Amygdala (tissue), 56 donors: ENCODE data around the gene SSBP2.

ENCODE experiments used
- DNase-seq, 56 donors: peaks; one replicate each; lab custom pipeline; 2025; lab: John Stamatoyannopoulos, UW

The SSBP2 gene

DNA sequence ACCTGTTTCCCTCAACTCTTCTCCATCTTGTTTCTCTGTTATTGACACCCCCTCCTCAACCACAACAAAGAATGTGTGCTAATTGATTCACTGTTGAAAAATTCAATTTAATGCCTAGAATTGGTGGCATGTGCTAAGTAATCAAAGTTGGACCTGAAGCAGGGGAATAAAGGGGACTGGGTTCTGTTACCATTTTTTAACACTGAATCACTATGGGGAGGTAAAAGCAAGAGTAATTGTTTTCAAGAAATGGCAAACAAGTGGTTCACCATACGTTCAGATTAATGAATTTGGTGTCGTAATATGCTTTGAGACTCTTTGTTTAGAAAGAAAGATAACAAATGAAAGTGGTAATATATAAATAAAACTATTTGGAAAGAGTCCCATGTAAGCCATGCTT is 17.0 kb upstream of the SSBP2 start:
- DNase-seq: no peak

DNA sequence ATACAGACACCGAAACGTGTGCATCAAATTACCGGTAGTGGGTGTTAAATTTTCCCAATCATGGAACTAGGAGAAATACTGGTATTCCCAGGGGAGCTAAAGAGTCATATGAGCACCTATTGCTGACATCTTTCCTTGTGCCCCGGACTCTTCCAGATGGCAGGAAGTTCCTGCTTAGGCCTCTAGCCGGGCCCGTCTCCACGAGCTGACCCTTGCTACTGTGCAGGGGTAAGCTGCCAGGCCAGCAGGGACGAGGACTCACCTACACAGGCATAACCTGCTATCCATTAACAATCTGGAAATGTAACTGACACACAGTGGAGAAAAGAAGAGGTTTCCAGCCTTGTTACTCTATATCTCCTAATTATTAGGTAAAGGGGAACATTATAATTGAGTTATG is 16.2 kb upstream of the SSBP2 start:
- DNase-seq: no peak

DNA sequence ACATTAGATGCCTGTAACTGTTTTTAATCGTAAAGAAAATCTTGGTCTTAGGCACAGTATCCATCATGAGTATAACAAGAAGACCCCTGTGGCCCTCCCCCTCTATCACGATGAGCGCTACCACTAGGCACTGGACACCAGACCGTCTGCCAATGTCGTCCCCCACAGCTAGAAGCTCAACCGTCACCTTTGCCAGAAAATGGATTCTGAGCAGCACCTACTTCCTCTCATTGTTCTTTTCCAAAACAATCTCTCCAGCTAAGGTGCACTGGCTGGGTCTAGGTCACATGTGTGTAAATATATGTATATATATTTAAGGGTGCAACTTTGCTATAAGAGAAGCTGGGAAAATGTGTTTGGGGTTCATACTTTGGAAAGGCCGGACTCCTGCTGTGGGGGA is 15.7 kb upstream of the SSBP2 start:
- no peak for DNase-seq

DNA sequence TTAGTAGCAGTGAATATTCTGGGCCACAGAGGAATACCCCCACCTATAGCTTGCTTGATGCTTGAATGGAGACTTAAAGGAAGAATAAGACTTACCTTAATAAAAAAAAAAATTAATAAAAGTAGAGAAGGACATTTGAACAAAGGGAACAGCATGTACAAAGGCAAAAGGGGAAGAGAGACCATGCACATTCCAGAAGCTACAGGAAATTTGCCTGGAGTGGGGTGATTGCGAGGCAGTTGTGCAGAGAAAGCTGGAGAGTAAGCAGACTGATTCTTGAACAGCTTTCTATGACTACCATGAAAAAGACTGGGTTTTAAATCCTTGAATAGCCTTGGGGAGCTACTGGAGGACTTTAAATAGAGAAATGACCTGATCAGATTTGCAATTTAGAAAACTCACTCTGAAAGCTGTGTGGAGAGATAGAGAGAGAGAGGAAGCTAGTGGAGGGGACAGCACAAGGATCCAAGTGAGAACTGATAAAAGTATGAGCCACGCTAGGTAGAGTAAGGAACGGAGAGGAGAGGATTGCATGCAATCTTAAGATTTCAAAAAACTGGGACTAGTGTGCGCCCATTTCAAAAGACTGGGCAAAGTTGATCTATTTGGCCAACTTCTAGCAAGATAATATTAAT is 12.5 kb upstream of the SSBP2 start:
- DNase-seq: peak in 2 of 56 donors; percentile 2 to 20

DNA sequence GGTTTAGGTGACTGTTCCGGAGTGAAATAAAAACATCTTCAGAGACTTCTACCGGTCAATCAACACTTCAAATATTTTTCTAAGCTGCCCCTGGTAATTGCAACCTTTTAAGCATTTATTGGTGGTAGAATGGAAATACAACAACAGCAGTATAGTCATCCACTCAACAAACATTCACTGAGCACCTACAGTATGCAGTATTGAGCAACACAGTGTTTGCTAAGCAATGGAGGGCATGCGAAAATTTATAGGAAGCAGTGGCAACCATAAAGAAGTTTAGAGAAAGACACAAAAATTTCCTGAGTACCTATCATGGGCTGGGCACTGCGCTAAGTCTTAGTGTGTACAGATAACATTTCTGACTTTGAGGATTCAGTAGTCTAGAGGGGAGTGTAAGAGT is 12.0 kb upstream of the SSBP2 start:
- DNase-seq: no peak

DNA sequence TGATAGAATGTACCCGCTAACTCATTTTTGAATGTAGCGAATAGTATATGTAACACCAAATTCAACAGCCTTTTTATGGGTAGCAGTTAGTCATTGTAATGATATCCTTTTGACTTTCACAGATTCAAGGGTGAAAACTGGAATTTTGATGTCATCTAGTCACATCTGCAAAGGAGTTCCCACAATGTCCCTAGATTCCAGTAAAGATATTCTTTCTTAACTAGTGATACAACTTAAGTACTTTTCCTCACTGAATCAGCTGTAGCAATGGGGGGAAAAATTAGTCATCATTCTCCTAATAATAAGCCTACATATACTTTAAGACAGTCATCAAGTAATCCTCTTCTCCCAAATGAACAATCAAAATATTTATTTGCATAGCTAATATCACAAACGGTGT is 11.5 kb upstream of the SSBP2 start:
- no peak for DNase-seq

DNA sequence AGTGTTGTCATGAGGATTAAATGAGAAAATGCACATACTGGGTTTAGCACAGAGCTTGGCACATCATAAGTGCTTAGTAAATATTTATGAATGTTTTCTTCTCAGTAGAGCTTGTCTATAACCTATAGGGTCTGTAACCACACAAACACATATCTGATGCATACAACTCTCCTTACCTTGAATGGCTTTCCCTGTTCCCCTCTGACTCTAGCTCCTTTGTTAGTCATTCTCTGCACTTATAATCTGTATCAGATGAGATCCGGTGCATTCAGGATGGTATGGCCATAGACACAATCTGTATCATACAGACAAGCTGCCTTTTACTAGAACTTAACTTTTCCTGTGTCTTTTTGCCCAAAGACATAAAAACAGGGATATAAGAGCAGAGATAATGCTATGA is 11.1 kb upstream of the SSBP2 start:
- DNase-seq: no peak

DNA sequence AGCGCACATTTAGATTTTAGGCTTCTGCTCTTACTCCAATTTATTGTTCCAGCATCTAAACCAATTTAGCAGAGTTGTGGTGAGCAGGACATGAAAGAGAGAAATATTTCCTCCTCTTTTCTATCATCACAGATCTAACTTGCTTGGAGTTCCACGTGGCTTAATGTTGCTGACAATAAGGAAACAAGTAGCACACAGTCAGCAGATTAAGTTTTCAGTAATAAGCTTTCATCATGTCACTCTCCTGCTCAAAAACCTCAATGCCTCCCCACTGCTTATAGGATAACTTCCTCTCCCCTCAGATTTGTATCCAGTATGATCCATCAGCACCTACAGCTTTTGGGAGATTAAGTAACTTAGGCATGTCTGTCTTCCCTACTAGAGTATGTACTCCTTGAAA is 10.4 kb upstream of the SSBP2 start:
- DNase-seq: no peak

DNA sequence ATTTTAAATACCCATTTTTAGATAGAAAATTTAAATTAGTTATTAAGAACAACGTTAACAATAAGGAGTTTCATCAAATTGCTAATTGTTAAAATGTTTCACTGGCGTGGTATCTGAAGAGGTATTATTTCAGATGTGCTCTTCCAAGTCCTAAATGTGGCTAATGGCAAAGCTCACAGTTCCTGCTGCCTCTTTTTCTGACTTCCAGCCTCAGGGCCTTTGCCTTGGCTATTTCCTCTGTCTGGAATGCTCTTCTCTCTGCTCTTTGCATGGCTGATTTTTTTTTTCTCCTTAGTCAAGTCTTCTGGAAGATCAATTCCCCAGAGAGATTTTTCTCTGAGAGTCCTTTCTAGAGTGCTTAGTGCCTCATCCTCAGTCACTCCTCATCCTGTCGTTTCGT is 9.6 kb upstream of the SSBP2 start:
- no peak for DNase-seq

DNA sequence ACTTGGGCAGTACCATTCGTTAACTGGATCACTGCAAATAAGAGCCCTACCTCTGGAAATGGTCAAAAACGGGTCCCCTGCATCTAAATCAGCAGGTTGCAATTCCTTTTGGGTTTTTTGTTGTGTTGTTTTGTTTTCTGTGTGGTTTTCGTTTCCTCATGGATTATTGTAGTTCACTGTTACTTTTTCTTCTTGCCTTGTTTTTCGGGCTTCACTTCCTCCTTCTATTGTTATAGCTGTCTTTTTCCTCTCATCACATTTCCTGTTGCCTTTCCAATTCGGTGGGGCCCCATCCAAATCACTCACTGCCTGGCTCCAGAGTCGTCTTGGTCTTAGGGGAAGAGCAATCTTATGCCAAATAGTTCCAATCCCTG is 8.7 kb upstream of the SSBP2 start:
- DNase-seq: no peak

DNA sequence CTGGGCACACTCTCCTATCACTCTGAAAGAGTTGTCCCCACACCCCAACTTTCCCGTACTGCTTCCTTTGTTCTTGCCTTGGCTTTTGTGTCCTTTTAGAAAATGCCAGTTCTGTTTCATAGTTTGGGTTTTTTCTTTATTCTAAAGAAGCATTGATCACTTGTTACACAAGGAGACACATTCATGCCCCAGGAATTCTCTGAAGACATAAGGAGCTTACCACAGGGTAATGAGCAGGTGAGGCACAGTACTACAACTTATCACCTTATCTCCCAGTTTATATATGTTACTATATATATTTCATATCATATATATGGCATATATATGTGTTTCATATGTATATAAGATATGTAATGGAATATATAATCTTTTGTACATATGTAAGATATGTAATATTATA is 6.5 kb upstream of the SSBP2 start:
- no peak for DNase-seq

DNA sequence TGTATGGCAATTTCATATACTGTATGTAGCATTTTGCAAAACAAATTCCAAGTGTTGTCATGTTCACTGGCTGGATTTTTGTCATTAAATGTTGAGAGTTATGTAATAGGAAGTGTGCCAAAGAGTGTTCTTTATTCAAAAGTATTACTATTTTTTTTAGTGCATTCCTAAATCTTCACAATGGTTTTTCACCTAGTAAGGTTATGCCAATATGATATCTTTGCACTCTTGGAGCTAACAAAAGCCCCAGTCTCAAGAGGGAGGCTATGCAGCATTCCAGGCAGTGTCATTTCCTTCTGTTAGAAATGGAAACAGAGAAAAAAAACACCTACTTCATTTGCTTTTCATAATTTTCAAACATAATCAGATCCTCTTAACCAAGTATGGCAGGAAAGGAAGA is 5.1 kb upstream of the SSBP2 start:
- no peak for DNase-seq

DNA sequence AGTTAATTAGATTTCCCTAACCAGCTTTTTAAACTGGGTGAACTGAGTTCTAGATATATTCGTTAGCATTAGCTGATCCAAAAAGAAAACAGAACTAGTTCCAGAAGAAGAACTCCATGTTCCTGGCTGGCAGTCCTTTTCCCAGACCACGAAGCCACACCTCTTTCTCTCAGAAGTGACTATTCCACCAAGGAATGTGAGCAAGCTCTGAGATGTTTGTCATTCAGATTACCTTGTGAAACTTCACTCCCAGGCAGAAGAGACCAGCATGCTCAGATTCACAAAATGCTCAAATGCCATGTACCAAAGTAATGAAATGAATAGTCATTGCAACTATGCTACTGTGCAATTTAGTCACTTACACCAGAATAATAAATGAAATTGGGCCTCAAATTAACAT is 4.4 kb upstream of the SSBP2 start:
- no peak for DNase-seq

DNA sequence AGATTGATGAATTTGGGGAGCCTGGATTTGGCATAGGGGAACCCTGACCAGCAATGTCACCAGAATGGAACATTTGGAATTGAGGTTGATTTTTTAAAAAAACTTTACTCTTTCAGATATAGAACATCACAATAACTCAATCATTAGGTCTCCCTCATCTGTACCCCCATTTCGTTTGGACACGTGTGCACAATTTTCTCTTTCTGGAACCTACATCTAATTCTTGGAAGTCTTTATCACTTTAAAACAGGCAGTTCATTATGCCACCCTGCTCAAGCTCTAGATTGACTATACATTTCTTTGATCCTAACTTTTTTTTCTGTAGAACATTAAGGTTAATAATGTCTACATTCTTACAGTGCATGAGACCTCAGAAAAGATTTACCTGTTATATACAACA is 3.7 kb upstream of the SSBP2 start:
- no peak for DNase-seq

DNA sequence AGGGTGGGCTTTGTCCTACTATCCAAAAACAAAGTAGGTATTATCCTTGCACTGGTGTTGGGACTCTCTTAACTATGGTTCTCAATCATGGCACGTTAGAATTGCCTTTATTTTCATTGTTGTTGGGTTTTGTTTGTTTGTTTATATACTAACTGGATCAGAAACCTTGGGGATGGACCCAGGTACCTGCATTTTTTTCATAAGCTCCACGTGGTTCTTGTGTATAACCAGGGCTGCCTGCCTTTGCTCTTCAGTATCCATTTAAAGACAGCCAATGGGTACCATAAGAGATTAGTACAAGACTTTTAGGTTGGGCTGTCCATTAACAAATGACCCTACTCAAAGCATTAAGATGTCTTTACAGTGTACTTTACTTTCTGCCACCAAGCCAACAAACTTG is 2.5 kb upstream of the SSBP2 start:
- no peak for DNase-seq

DNA sequence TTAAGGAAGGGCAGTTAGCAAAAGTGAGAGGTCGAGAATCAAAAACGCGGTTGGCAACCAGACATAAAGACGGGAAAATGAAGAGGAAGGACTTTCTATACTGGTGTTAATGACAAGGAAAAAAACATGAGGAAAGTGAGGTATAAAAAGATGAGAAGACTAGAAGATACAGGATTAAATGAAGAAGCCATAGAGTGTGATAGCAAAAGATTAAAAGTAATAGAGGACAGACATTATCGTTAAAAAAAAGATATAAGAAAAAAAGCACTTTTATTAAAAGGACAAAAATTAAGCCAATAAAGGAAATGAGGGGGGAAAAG is 1.7 kb upstream of the SSBP2 start:
- no peak for DNase-seq

DNA sequence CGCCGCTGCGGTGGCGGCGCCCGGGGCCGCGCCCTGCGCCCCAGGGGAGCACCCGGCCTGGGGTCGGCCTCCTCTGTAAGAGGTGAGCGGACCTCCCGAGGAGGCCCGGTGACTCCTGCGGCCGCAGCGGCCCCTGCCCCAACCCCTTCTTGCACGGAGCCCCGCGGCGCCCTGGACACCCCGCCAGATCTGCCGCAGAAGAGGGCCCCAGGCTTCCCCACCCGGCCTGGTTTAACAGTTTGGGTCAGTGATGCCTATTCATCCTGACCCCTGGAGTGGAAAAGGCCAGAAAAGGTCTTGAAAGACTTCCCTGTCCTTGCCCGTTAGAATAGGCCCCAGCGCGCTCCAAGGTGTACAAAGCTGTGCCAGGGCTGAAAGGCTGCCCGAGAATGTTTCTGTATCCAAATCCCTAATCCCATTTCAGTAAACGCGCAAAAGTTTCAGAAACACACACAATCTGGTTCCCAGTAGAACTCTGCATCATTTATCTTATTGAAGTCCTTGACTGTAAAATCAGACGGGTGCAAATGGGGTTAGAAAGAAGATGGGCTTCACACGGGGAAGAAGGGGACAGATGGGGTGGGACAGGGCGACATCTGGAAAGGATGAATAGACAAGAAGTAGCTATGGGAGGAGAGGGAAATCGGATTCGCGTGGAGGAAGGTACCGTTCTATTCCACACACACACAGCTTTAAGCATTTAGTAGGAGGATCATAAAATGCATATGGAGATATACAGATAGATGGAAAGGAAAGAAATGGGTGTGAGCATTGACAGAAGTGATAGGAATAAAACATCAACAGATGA is 1.1 kb upstream of the SSBP2 start:
- DNase-seq: peak in 35 of 56 donors; percentile 4 to 75 (median 49)

DNA sequence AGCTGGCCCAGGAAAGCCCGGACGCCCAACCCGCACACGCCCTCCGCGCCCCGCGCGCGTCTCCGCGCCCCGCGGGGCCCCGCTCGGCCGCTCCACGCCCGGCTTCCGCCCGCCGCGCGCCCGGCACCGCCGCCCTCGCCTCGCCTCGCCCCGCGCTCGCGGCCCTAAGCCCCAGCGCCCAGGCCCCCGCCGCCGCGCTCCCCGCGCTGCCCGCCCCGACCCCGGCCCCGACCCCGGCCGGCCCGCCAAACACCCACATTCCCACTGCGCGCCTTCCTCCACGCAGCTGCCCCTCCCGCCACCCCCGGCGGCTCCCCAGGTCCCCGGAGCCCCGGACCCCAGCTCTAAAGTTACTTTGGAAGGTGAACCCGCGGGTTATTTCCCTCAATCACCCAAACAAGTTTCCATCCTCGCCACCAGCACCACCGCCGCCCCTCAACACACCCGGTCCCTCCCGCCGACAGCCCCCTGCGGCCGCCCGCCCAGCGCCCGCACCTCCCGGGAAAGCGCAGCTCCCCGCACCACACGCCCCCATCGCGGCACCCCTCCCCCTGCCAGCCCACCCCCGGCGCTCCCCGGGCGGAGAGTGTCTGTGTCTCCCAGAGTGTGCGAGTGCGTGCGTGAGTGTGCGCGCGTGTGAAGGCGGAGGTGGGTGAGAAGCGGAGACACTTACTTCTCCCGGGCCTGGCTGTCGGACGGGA is 439 bp downstream of the SSBP2 start:
- peak in 6 of 56 donors; percentile 26 to 58 (median 38) for DNase-seq

DNA sequence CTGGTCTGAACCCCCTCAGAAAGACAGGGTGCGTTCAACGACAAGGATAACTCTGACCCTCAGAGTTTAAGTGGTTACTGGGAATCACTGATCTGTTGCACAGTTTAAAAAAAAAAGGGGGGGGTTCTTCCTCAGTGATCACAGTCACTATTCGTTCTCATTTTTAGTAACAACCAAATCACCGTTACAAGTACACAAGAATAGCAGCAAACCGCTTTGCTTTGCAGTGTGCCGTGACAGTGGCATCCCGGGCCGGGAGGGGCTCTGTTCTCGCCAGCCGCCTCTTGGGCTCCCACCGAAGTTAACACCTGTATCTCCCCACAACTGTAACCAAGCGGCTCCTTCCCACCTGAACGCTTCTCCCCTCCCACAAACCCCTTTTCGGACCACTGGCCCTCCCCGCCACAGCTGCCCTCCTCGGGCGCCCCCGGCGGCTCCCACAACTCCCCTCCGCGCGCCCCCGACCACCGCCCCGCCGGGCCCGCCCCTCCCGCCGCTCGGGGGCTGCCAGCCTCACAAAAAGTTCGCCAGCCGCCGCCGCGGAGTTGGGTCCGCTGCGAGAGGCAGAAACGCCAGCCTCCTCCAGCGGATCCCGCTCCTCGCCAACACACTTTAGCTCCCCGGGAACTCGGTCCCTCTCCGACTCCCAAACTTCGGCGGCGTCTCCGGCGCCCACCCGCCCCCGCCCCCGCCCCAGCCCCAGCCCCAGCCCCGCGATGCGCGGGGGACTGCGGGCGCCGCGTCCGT is 1.2 kb downstream of the SSBP2 start:
- peak in 24 of 56 donors; percentile 2 to 58 (median 38) for DNase-seq

DNA sequence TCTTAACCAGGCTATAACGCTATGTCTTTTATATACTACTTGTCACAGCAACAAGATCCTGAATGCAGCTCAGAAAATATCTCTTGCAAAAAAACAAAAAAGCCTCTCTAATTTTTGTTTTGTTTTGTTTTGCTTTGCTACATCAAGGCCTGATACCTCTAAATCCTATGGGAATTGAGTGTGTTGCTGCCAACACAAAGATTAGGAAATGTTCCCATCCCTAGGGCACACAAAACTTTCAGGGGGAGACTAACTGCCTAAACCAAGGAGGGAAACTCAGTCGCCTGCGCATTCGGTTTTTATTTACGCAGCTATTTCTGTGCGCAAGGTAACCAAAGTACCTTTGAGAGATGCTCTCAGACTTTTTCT is 1.7 kb downstream of the SSBP2 start:
- peak in 2 of 56 donors; percentile 7 to 9 for DNase-seq

DNA sequence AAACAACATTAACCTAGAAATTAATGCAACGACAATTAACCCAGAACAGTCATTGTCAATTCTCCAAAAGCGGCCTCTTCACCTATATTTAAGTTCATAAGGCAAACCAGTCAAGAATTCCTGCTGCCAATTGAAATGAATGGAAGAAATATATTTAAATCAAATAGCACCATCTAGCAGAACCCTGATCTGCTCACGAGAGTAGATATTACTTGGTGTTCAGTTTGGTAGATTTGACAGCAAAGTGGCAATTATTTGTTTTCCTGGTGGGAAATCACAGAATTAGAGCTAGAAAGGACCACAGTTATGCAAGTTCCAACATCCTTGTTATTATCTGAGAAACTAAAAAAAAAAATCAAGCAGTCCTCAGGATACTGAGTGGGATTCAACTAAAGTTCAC is 2.3 kb downstream of the SSBP2 start:
- DNase-seq: no peak
